Measurements from ENCODE around the gene PCDHGA11.

DNA sequence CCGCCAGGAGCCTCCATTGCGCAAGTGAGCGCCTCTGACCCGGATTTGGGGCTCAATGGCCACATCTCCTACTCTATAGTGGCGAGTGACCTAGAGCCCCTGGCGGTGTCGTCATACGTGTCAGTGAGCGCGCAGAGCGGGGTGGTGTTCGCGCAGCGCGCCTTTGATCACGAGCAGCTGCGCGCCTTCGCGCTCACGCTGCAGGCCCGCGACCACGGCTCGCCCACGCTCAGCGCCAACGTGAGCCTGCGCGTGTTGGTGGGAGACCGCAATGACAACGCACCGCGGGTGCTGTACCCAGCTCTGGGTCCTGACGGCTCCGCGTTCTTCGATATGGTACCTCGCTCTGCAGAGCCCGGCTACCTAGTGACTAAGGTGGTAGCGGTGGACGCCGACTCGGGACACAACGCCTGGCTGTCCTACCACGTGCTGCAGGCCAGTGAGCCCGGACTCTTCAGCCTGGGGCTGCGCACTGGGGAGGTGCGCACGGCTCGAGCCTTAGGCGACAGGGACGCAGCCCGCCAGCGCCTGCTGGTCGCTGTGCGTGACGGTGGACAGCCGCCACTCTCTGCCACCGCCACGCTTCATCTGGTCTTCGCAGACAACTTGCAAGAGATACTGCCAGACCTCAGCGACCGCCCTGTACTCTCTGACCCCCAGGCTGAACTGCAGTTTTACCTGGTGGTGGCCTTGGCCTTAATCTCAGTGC, 11.1 kb upstream of the PCDHGA11 start:
- TF ChIP-seq, protein P1, sequence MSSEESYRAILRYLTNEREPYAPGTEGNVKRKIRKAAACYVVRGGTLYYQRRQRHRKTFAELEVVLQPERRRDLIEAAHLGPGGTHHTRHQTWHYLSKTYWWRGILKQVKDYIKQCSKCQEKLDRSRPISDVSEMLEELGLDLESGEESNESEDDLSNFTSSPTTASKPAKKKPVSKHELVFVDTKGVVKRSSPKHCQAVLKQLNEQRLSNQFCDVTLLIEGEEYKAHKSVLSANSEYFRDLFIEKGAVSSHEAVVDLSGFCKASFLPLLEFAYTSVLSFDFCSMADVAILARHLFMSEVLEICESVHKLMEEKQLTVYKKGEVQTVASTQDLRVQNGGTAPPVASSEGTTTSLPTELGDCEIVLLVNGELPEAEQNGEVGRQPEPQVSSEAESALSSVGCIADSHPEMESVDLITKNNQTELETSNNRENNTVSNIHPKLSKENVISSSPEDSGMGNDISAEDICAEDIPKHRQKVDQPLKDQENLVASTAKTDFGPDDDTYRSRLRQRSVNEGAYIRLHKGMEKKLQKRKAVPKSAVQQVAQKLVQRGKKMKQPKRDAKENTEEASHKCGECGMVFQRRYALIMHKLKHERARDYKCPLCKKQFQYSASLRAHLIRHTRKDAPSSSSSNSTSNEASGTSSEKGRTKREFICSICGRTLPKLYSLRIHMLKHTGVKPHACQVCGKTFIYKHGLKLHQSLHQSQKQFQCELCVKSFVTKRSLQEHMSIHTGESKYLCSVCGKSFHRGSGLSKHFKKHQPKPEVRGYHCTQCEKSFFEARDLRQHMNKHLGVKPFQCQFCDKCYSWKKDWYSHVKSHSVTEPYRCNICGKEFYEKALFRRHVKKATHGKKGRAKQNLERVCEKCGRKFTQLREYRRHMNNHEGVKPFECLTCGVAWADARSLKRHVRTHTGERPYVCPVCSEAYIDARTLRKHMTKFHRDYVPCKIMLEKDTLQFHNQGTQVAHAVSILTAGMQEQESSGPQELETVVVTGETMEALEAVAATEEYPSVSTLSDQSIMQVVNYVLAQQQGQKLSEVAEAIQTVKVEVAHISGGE (tag by site-specific recombination; conservative IDR thresholded peaks at IDR 0.05; ENCODE audit: low read depth) = no peak
- no peak for TF ChIP-seq ZNF302 (tag by site-specific recombination; IDR thresholded peaks at IDR 0.05; ENCODE audit: low read depth)
- TF ChIP-seq CTCF (tag by site-specific recombination; IDR thresholded peaks at IDR 0.05) = no peak
- TF ChIP-seq ZNF677 (tag by site-specific recombination; IDR thresholded peaks at IDR 0.05) = no peak
- TF ChIP-seq ZNF140 (tag by site-specific recombination; IDR thresholded peaks at IDR 0.05) = no peak
- no peak for TF ChIP-seq ZFP37 (tag by site-specific recombination; IDR thresholded peaks at IDR 0.05)
- no peak for TF ChIP-seq ZNF660 (tag by site-specific recombination; IDR thresholded peaks at IDR 0.05)
- no peak for TF ChIP-seq REPIN1 (tag by site-specific recombination; IDR thresholded peaks at IDR 0.05; ENCODE audit: low read depth)
- no peak for TF ChIP-seq ZEB2 (tag by site-specific recombination; IDR thresholded peaks at IDR 0.05)
- no peak for TF ChIP-seq SP2 (tag by site-specific recombination; IDR thresholded peaks at IDR 0.05)
- no peak for TF ChIP-seq ZNF132 (tag by site-specific recombination; IDR thresholded peaks at IDR 0.05; ENCODE audit: borderline replicate concordance)
